ENCODE data around the gene SNX6. TPM values are rescaled to one million over a fixed set of nuclear protein-coding genes. Genes with fewer than 3 reads are reported as not detected.
A peak's percentile ranks its signal among the peaks of the same experiment; 100 is the strongest.
"Not testable (repeated sequence)": the region's sequence is repeated elsewhere in the genome, so short reads cannot be mapped to it uniquely, and the experiment has no call there.

Gene SNX6
- total RNA-seq, 4 donors from 2014 or later, result 80.8 to 154 (median 98.6) TPM

GRCh38 chr14:34554540-34555250 lies 75.3 kb downstream of the SNX6 start:
- peak; percentile 19 to 38 for DNase-seq

GRCh38 chr14:34549276-34549966 lies 80.5 kb downstream of the SNX6 start:
- H3K27ac ChIP-seq; H3K4me1 ChIP-seq; H3K4me3 ChIP-seq (replicated peaks in 1 of 3); H3K9me3 ChIP-seq; H3K27me3 ChIP-seq; DNase-seq; intact Hi-C loops (cut with DNase I); H3K36me3 ChIP-seq: not testable (repeated sequence)
- WGBS, 2 donors, result 91 to 94% methylated on average over 19 of the region's 19 CpGs

More at GRCh38 chr14:34554540-34555250, 75.3 kb downstream of the SNX6 start:
- 55 to 58% methylated on average over 9 of the region's 9 CpGs for WGBS, 2 donors
- no peaks in the 10 kb centered on the region for H3K9me3 ChIP-seq
- peak overlapping the region; percentile 56 to 77 (median 70) for H3K27ac ChIP-seq
- peaks cover 0 to 5% of the 10 kb centered on the region in 2 donors for H3K4me1 ChIP-seq
- intact Hi-C loops (cut with DNase I), result no loop called here
- no peaks in the 10 kb centered on the region for H3K27me3 ChIP-seq
- no peak overlapping the region for H3K4me3 ChIP-seq (replicated peaks in 1 of 3)
- no peaks in the 10 kb centered on the region for H3K36me3 ChIP-seq
- TF ChIP-seq CTCF (IDR thresholded peaks at IDR 0.05) (no peak), POLR2A (IDR thresholded peaks at IDR 0.05) (no peak)

- no peak for DNase-seq
- TF ChIP-seq CTCF (IDR thresholded peaks at IDR 0.05) (no peak), POLR2A (IDR thresholded peaks at IDR 0.05) (no peak)
- H3K4me1 ChIP-seq, result no peaks in the 10 kb centered on the region
- intact Hi-C loops (cut with DNase I), result no loop called here
- H3K9me3 ChIP-seq, result no peaks in the 10 kb centered on the region
- no peaks in the 10 kb centered on the region for H3K36me3 ChIP-seq
- no peaks in the 10 kb centered on the region for H3K27me3 ChIP-seq
- no peak overlapping the region for H3K4me3 ChIP-seq (replicated peaks in 1 of 3)
- 89 to 90% methylated on average over 14 of the region's 14 CpGs for WGBS, 2 donors
- no peak overlapping the region for H3K27ac ChIP-seq
Measured at GRCh38 chr14:34548472-34548981, 81.4 kb downstream of the SNX6 start.

GRCh38 chr14:34547136-34547520 lies 82.8 kb downstream of the SNX6 start:
- H3K4me3 ChIP-seq (replicated peaks in 1 of 3); H3K9me3 ChIP-seq; intact Hi-C loops (cut with DNase I); H3K4me1 ChIP-seq; DNase-seq; H3K36me3 ChIP-seq; H3K27ac ChIP-seq; H3K27me3 ChIP-seq: not testable (repeated sequence)
- no CpG with 5 or more reads among the region's 16 CpGs for WGBS, 2 donors

- H3K27ac ChIP-seq; intact Hi-C loops (cut with DNase I); H3K36me3 ChIP-seq; H3K4me3 ChIP-seq (replicated peaks in 1 of 3); H3K9me3 ChIP-seq; H3K4me1 ChIP-seq; H3K27me3 ChIP-seq; DNase-seq: not testable (repeated sequence)
- WGBS, 2 donors, result no CpG with 5 or more reads among the region's 68 CpGs
Measured at GRCh38 chr14:34546272-34547135, 83.4 kb downstream of the SNX6 start.

- H3K36me3 ChIP-seq; H3K27me3 ChIP-seq; H3K9me3 ChIP-seq; intact Hi-C loops (cut with DNase I); DNase-seq: not testable (repeated sequence)
- peak overlapping the region in 2 of 3 donors; percentile 83 to 98 for H3K4me3 ChIP-seq (replicated peaks in 1 of 3)
- WGBS, 2 donors, result 83 to 84% methylated on average over 14 to 15 of the region's 19 CpGs
- peak overlapping the region; percentile 95 to 98 (median 97) for H3K27ac ChIP-seq
- peaks cover 10 to 15% of the 10 kb centered on the region in 2 donors for H3K4me1 ChIP-seq
Measured at GRCh38 chr14:34540181-34541059, 89.5 kb downstream of the SNX6 start.
